ENCODE data around the gene TINAGL1. TPM values are rescaled to one million over a fixed set of nuclear protein-coding genes. Genes with fewer than 3 reads are reported as not detected.

The TINAGL1 gene
- total RNA-seq, 2 experiments from 2014 or later: not detected

GRCh38 chr1:31621847-31622730, 45.8 kb downstream of the TINAGL1 start:
- H3K4me1 Mint-ChIP-seq (ENCODE audit: low read depth): peaks cover 2% of the 10 kb centered on the region
- peaks cover 2% of the 10 kb centered on the region for H3K36me3 Mint-ChIP-seq (ENCODE audit: low read depth)
- no peaks in the 10 kb centered on the region for H3K9me3 Mint-ChIP-seq
- intact Hi-C loops (cut with micrococcal nuclease): no loop called here
- no peak for DNase-seq
- H3K4me3 Mint-ChIP-seq: no peak overlapping the region
- no peak overlapping the region for H3K27ac Mint-ChIP-seq
- H3K27me3 Mint-ChIP-seq (ENCODE audit: low read depth): peaks cover 16% of the 10 kb centered on the region
- CTCF ChIA-PET: interaction anchor here (1.2 kb wide), 1 partner anchor 25 kb away, joined by 3 read pairs; no protein-coding TSS in a partner anchor

GRCh38 chr1:31623365-31623764, 47.0 kb downstream of the TINAGL1 start:
- no peak for DNase-seq
- Mint-ChIP-seq H3K4me3 (no peak overlapping the region), H3K9me3 (no peaks in the 10 kb centered on the region), H3K27ac (no peak overlapping the region), H3K27me3 (ENCODE audit: low read depth) (peaks cover 12% of the 10 kb centered on the region), H3K4me1 (ENCODE audit: low read depth) (no peaks in the 10 kb centered on the region), H3K36me3 (ENCODE audit: low read depth) (peaks cover 2% of the 10 kb centered on the region)
- intact Hi-C loops (cut with micrococcal nuclease): no loop called here
- CTCF ChIA-PET: no interaction called here

DNA sequence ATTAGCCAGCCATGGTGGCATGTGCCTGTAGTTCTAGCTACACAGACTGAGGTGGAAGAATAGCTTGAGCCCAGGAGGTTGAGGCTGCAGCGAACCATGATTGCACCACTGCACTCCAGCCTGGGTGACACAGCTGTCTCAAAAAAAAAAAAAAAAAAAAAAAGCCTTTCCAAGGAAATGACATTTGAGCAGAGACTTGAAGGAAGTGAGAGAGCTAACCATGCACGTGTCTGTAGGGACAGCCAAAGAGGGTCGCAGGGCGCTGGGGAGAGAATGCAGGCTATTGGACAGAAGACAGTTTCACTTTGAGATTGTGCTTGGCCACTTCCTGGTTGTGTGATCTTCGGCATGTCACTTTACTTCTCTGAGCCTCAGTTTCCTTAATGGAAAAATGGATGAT, 48.0 kb downstream of the TINAGL1 start:
- Mint-ChIP-seq H3K4me3 (no peak overlapping the region), H3K9me3 (no peaks in the 10 kb centered on the region), H3K27ac (no peak overlapping the region), H3K4me1 (ENCODE audit: low read depth) (no peaks in the 10 kb centered on the region), H3K36me3 (ENCODE audit: low read depth) (peaks cover 2% of the 10 kb centered on the region), H3K27me3 (ENCODE audit: low read depth) (peaks cover 4% of the 10 kb centered on the region)
- no peak for DNase-seq
- intact Hi-C loops (cut with micrococcal nuclease): no loop called here
- CTCF ChIA-PET: no interaction called here

DNA sequence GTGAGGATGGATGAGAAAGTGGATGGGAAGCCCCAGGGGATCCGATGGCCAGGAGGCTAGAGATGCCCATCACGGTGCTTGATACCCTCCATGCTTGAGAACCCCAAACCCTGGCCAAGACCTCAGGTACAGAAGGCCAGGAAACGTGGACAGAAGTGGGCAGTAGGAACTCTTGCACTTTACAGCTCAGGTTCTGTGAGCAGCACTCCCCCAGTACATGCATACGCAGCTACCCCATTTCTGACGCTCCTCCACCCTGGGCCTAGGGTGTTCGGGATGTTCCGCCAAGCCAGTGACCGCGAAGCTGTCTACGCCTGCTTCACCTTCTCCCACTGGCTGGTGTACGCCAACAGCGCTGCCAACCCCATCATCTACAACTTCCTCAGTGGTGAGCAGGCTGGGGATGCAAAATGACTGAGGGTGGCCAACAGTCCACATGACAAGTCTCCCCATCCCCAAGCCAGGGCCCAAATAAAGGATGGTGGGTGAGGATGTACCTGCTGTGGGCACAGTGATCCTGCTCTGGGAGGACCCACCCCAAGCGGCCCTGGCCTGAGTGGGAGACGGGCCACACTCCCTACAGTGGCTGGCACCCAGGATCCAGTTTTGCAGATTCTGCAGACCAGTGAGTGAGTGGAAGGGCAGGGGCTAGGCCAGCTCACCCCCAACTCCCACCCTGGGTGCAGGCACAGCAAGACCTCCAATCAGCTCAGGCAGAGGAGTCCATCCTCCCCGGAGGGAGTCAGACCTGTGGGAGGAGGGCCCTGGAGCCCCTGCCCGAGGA, 48.6 kb downstream of the TINAGL1 start:
- CTCF ChIA-PET: no interaction called here
- intact Hi-C loops (cut with micrococcal nuclease): no loop called here
- DNase-seq: no peak
- no peaks in the 10 kb centered on the region for H3K9me3 Mint-ChIP-seq
- H3K36me3 Mint-ChIP-seq (ENCODE audit: low read depth): peaks cover 4% of the 10 kb centered on the region
- H3K4me1 Mint-ChIP-seq (ENCODE audit: low read depth): no peaks in the 10 kb centered on the region
- no peak overlapping the region for H3K4me3 Mint-ChIP-seq
- H3K27ac Mint-ChIP-seq: no peak overlapping the region
- H3K27me3 Mint-ChIP-seq (ENCODE audit: low read depth): no peaks in the 10 kb centered on the region

GRCh38 chr1:31625561-31626222, 49.4 kb downstream of the TINAGL1 start:
- CTCF ChIA-PET: no interaction called here
- intact Hi-C loops (cut with micrococcal nuclease): no loop called here
- no peaks in the 10 kb centered on the region for H3K27me3 Mint-ChIP-seq (ENCODE audit: low read depth)
- no peaks in the 10 kb centered on the region for H3K4me1 Mint-ChIP-seq (ENCODE audit: low read depth)
- peaks cover 7% of the 10 kb centered on the region for H3K36me3 Mint-ChIP-seq (ENCODE audit: low read depth)
- no peaks in the 10 kb centered on the region for H3K9me3 Mint-ChIP-seq
- H3K27ac Mint-ChIP-seq: no peak overlapping the region
- no peak overlapping the region for H3K4me3 Mint-ChIP-seq
- DNase-seq: no peak

DNA sequence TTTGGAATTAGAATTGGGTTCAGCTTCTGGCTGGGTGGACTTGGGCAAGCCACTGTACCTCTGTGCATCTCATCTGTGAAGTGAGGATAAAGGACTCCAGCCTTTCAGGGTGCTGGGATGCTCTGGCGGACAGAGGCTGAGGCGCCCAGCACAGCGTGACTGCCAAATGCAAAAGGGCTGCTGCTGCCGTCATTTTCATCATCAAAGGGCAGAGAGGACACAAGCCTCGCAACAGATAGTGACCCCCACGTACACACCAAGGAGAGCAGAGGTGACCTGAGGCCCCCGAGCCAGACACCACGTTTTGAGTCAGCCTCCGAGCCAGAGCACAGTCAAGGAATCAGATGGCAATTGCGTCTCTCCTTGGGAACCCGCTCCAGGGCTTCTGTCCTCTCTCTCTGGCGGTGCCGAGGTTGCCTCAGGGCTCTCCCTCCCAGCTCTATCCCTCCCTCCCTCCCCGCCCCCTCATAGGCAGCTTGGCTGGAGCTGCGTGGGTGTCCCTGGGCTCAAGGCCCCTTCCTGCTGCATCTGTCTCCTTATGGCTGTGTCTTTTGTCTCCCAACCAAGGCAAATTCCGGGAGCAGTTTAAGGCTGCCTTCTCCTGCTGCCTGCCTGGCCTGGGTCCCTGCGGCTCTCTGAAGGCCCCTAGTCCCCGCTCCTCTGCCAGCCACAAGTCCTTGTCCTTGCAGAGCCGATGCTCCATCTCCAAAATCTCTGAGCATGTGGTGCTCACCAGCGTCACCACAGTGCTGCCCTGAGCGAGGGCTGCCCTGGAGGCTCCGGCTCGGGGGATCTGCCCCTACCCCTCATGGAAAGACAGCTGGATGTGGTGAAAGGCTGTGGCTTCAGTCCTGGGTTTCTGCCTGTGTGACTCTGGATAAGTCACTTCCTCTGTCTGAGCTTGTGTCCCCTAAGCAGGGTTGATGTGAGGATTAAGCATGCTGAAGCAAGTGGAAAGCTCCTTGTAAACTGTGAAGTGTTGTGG, 50.2 kb downstream of the TINAGL1 start:
- H3K9me3 Mint-ChIP-seq: no peaks in the 10 kb centered on the region
- H3K27me3 Mint-ChIP-seq (ENCODE audit: low read depth): no peaks in the 10 kb centered on the region
- no peak overlapping the region for H3K4me3 Mint-ChIP-seq
- peaks cover 10% of the 10 kb centered on the region for H3K36me3 Mint-ChIP-seq (ENCODE audit: low read depth)
- CTCF ChIA-PET: no interaction called here
- no peak for DNase-seq
- intact Hi-C loops (cut with micrococcal nuclease): no loop called here
- H3K4me1 Mint-ChIP-seq (ENCODE audit: low read depth): no peaks in the 10 kb centered on the region
- no peak overlapping the region for H3K27ac Mint-ChIP-seq

- Mint-ChIP-seq H3K27me3 (ENCODE audit: low read depth) (no peaks in the 10 kb centered on the region), H3K4me1 (ENCODE audit: low read depth) (no peaks in the 10 kb centered on the region), H3K9me3 (no peaks in the 10 kb centered on the region), H3K36me3 (ENCODE audit: low read depth) (peaks cover 10% of the 10 kb centered on the region), H3K27ac (no peak overlapping the region), H3K4me3 (no peak overlapping the region)
- intact Hi-C loops (cut with micrococcal nuclease): no loop called here
- CTCF ChIA-PET: no interaction called here
- DNase-seq: no peak
Measured at GRCh38 chr1:31627301-31627929, 51.1 kb downstream of the TINAGL1 start.

DNA sequence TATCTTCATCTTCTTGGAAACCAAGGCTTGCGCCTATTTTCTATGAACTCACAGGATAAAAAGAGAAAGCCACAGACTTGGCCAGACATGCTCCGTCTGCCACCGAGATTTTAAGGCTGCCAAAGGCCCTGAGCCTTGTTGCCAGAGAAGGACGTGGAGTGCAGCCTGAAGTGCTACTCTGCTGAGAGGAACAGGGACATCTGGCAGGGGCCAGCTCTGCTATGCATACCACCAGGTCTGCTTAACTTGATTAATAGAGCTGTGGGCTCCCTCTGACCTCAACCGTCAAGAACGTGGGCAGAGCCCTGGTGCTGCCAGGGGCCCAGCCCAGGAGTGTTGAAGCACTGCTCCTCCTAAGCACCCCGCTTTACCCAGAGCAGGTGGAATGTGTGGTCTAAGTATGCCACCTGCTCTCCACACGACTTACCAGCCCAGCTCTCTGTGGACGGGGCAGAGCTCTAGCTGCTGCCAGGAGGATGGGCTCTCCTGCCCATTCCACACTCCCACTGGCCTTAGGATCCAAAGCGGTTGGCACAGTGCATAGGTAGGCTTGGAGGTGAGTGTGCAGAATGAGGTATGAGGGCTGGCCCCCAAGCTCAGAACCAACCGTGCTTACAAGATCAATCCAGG, 51.7 kb downstream of the TINAGL1 start:
- Mint-ChIP-seq H3K27ac (no peak overlapping the region), H3K4me3 (no peak overlapping the region), H3K4me1 (ENCODE audit: low read depth) (no peaks in the 10 kb centered on the region), H3K9me3 (no peaks in the 10 kb centered on the region), H3K27me3 (ENCODE audit: low read depth) (no peaks in the 10 kb centered on the region), H3K36me3 (ENCODE audit: low read depth) (peaks cover 10% of the 10 kb centered on the region)
- no peak for DNase-seq
- CTCF ChIA-PET: no interaction called here
- intact Hi-C loops (cut with micrococcal nuclease): no loop called here

- Mint-ChIP-seq H3K27me3 (ENCODE audit: low read depth) (no peaks in the 10 kb centered on the region), H3K9me3 (no peaks in the 10 kb centered on the region), H3K27ac (no peak overlapping the region), H3K4me3 (no peak overlapping the region), H3K36me3 (ENCODE audit: low read depth) (peaks cover 10% of the 10 kb centered on the region), H3K4me1 (ENCODE audit: low read depth) (no peaks in the 10 kb centered on the region)
- CTCF ChIA-PET: interaction anchor here (0.5 to 1.1 kb wide), 3 partner anchors 9 to 82 kb away, joined by 3 read pairs; no protein-coding TSS in a partner anchor
- intact Hi-C loops (cut with micrococcal nuclease): no loop called here
- DNase-seq: no peak
Measured at GRCh38 chr1:31628931-31629556, 52.7 kb downstream of the TINAGL1 start.

GRCh38 chr1:31632649-31633048, 56.3 kb downstream of the TINAGL1 start:
- H3K4me3 Mint-ChIP-seq: no peak overlapping the region
- no peak for DNase-seq
- H3K36me3 Mint-ChIP-seq (ENCODE audit: low read depth): peaks cover 8% of the 10 kb centered on the region
- peaks cover 13% of the 10 kb centered on the region for H3K4me1 Mint-ChIP-seq (ENCODE audit: low read depth)
- H3K27me3 Mint-ChIP-seq (ENCODE audit: low read depth): no peaks in the 10 kb centered on the region
- CTCF ChIA-PET: interaction anchor here (0.7 to 1.2 kb wide), 3 partner anchors 12 to 77 kb away, joined by 3 read pairs; partner anchors contain the start of gene PEF1
- H3K9me3 Mint-ChIP-seq: no peaks in the 10 kb centered on the region
- intact Hi-C loops (cut with micrococcal nuclease): no loop called here
- H3K27ac Mint-ChIP-seq: no peak overlapping the region
